GDM1 (cell line): ENCODE results near the gene THRB.

Source experiments
- DNase-seq: peaks from one replicate; lab custom pipeline; 2025; lab: John Stamatoyannopoulos, UW

The THRB gene

DNA sequence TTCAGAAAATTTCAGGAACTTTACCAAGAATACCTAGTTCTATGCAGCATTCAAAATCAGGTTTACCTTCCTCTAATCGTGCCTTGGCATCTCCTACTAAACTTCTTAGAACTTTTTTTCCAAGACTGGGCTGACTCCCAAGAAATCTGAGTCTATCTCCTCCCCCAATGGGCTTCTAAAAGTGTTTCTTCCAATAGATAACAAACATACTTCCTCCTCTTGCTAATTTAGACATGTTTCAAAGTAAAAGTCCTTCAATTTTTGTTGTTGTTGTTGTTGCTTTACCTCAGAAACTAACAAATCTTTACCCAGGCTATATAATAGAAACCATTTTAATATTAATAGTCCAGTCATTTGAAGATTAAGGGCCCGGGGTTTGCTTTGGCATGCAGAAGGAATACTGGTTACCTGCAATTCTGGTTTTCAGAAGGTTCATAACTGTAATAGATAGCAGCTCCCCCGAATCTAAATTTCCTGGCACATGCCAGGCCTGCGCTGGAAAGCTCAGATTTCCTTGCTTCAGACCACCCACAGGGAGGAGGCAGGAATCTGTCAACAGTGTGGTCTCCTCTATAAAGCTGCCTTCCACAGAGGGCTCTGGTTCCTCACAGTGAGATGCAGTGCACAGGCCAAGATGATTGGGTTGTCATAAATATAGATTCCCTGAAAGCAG is 188.7 kb downstream of the THRB start:
- DNase-seq: no peak

DNA sequence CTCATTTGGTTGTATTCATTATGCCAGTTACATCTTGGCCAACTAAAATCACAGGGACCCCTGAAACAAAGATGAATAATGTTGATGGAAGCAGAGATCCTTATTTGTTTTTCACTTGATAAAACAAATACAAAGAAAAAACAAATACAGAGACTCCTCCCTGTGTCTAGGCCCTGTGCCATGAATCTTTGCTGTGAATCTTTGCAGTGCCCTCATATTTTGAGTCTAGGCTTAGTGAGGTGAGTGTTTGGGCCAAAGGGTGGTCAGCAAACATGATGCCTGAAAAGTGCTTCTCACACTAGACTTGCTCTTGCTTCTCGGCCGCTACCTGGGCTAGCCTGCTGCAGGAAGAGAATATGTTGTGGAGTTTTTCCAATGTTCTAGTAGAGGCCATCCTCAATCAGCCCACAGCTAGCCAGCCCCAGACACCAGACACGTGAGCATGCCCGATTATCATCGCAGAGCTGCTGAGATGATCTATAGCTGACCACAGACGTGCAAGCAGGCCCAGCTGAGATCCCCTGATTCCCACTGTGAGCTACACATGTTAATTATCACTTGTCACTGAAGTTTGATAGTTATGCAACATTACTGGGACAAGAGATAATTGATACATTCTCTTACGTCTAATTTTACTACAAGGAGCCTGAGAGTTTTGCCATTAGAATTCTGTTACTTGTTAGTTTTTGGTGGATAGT is 191.4 kb downstream of the THRB start:
- DNase-seq: no peak

GRCh38 chr3:24302396-24302795 is 192.3 kb downstream of the THRB start:
- DNase-seq: no peak

- no peak for DNase-seq
Observed at GRCh38 chr3:24300949-24301348, 193.7 kb downstream of the THRB start.

DNA sequence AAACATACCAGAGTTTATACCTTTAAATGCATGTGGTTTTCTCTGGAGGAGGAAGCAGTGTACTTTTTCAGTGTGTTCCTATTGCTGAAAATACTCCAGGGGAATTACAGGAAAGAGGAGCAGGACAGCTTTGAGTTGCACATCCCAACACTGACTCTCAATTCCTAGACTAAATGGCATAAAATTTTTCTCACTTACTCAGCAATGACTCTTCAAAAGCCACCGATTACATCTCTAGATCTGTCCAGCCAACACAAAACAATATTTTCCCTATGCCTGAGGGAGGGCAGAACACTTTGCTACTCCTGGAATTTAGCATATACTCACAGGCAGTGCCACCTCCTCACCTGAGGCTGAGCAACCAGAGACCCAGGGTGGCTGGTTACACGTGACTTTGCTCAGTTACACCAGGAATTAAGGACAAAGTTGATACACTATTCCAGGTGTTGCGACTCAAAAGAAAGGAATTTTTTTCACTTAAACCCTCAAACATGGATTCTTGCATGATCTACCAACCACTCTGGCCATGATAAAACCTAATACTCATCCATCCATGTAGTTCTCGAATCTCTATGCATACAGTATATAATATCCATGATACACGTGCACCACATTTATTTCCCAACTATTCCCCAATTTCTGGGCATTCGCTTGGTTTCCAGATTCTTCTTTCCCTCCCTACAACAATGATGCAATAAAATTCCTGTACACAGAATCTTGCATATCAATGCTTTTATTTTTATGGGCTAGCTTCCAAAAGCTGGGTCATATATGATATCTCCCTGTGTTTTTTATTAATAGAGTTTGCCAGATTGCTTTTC is 194.6 kb downstream of the THRB start:
- DNase-seq: no peak

- no peak for DNase-seq
Observed at GRCh38 chr3:24299246-24299805, 195.3 kb downstream of the THRB start.

DNA sequence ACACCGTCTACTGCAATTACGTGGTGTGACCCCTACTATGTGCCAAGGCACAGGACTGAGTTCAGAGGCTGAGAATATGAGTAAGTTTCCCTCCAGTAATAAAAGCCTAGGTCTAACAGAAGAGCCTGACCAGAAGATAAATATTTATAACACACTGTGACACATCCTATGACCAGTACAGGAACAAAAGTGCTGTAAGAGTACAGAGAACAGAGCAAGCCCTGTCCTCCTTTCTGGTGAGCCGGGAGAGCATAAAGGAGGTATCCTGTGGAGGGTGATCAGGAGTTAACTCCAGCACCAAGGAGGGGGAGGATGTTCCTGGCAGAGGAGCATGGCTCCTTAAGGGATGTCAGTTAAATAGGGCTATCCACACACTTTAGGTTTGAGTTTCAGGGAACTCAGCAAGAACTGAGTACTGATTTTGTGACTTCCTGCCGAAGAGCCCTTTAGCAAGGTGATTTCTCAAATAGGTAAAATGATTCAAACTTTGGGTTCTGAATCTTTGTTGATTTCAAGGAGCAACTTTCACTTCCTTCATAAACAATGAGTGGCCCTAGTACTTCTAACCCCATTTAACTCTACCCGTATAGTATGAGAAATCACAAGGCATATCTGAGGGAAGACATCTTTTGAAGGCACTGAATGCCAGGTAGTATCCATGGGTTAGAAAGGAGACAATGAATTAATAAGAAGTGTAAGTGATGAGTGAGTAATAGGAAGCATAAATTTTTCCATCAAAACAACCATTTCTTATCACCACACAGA is 198.0 kb downstream of the THRB start:
- DNase-seq: no peak

GRCh38 chr3:24294150-24294549 is 200.5 kb downstream of the THRB start:
- no peak for DNase-seq

DNA sequence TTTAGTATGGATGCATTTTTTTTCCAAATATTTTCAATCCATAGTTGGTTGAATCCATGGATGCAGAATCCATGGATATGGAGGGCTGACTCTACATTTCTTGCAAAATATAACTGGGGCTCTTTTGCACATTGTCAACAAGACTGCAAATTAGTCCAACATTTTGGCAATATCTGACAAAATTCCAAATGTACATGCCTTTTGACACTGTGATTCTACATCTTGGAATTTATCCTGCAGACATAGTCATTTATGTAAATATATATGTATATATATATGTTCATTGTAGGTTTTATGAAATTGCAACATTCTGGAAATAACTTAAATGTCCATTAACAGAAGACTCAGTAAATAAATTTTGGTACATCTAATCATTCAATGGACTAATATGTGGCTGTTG is 203.0 kb downstream of the THRB start:
- no peak for DNase-seq

- no peak for DNase-seq
Observed at GRCh38 chr3:24290596-24290995, 204.1 kb downstream of the THRB start.

DNA sequence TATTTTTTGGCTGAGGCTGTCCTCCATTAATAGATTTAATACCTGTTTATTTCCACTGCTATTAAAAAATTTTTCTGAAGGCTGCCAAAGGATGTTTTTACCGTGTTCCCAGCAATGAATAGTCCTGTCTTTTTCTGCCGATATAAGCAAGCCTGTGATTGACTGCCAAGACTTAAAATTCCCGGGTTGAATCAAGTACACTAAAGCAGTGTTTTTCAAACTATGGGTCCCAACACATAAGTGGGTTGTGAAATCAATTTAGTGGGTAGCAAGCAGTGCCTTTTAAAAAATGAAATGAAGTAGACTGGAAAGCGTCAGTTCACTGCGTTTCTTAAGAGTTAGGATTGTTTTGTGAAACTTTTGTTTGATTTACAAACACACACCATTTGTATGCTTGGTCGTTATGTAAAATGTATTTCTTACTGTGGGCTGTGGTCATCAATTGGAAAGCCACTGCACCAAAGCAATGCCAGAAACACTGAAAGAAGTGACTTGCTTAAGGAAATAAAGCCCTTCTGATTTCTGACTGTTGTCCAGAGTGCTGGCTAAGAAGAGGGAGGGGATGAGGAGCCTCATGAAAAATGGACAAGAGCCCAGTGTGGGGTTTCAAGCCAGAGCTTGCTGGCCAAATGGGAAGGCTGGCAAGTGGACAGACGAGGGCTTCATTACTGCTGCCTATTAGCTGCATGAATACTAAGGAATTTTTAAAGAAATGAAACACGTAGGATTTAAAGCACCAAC is 206.0 kb downstream of the THRB start:
- no peak for DNase-seq

DNA sequence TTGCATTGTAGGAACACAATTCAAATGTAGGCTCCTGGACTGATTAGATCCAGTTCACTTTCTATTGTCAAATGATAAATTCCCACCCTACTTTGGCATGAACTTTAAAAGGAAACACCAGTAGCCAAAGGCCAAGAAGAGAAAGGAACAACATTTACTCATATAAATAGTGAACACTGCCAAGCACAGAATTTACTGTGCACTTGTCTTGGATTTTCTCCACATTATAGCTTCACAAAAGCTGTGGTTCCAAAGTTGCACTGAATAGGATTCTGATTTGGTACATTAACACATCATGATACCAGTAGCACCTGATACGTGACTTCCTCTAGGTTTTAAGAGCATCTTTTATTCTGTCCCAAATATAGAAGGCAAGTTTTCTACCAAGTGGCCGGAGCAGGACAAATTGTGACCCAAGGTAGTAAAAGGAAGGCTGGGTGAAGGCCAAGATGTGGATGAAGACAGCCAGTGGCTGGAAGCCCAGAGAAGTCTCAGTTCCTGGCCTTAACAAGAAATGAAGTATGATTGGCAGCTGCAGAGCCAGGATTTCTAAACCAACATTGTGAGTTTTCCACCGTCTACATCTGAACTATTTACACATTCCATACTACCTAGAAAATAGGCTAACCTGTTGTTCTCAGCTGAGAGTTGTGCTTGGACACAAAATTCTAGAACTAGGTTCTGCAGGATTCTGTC is 206.7 kb downstream of the THRB start:
- DNase-seq: no peak

DNA sequence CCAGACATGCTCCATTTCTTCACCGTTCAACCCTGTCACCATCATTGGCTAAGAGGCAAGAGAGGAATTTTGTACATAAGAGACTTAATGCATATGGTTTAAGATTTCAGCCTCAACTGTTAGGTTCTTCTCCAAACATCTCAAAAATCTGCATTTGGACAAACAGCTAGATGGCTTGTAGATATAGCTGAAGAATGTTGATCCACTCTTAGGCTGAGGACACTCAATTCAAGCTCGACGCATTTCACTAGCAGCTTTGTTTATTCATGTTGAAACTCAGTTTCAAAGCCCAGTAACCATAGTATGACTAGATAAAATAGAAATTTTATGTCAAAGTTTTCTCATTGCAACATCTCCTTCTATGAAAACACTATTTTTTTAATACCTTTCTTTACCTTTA is 208.2 kb downstream of the THRB start:
- DNase-seq: no peak

DNA sequence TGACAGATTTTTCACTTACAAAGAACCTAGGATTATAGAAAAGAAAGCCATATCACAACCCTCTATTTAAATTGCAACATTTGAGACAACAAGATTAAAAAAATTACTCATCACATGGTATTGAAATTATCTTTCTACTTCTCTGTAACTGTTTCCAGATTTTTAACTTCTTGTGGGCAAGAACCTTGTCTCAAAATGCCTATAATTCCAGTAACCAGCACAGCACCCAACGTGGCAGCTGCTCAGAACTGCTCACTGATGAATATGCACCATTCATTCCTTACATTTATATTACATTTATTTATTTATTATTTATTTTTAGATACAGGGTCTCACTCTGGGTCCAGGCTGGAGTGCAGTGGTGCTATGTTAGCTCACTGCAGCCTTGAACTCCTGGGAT is 216.1 kb downstream of the THRB start:
- DNase-seq: no peak

DNA sequence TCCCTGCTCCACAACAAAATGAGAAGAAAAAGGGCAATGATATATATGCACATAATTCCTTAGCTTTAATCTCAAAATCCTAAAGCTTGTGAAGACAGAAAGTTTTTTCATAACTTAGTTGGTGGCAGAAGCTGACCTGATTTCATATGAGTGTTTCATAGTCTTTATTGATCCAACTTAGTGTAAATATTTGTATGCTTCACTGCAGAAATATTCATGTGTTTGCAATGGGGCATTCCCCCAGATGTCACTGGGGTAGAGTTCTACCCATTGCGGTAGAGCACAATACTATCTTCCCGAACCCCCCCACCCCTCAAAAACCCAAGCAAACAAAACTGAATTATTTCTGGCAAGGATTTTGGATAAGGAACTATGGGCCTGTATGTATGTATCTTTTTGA is 221.2 kb downstream of the THRB start:
- DNase-seq: no peak

DNA sequence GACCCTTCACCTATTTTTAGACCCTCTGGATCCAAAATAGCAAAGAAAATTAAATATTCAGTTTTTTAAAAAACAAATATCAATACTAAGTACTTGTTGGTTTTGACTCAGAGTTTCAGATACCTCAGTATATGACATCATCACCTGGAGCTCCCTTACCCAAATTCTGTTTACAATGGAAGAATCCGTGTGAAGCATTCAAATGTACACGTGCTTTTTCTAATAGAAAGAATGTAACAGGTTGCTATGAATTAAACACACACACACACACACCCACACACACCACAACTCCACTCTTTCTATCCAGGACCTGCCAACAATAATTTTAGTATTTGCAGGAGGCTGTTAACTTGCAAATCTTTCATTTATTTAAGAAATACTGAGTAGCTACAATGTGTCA is 221.8 kb downstream of the THRB start:
- DNase-seq: no peak

DNA sequence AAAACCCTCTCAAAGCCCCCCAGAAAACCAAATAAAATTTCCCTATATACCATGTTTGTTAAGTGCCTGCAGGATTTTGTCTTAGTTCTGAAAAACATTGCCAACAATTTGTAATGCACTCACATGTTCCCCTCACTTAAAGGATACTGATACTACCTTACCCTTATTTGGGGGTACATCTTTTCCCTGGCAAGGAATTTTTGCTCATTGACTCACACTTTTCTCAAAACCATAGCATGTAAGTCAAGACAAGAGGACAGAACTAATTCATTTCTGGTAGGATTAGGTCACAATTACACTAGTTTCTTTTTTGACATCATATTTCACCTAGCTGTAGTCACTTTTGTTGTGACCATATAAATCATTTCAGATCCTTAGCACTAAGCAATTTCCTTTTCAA is 222.2 kb downstream of the THRB start:
- DNase-seq: no peak

- no peak for DNase-seq
Observed at GRCh38 chr3:24271228-24271627, 223.4 kb downstream of the THRB start.

GRCh38 chr3:24270744-24271143 is 223.9 kb downstream of the THRB start:
- DNase-seq: no peak

DNA sequence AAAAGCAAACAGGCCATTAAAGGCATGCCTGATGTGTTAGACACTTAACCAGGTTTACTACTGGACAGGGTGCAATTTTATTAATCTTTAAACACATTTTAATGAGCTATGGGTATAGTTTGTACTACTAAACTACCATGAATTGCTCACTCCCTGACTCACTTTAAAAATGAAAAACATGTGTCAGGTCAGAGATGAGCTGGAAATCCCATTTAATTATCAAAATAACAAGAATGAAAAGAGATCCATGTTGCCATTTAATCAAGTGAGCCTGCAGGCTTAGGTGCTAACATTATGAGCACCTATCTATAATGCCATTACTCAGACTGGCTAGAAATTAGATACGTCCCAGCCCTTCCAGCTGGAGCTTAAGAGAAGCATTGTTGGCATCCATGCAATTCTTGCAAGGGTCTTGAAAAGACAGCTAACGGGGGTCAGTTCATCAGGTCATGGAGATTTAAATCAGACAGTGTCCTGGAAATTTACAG is 224.4 kb downstream of the THRB start:
- DNase-seq: no peak

DNA sequence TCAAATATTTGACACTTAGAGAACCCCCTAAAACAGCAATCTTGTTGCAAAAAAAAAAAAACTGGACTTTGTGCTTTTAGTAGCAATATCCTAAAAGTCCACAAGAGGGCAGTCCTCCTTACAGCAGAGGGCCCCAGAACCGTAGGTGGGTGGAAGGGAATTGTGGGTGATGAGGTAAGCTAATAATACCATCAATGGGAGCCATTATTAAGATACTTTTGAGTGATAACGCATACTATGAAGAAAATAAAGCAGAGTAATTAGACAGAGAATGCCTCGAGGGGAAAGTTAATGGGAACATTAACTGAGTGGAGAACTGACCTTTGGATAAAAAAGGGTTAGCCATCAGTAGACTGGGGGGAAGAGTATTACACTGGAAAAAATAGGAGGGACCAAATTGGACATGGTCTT is 229.9 kb downstream of the THRB start:
- DNase-seq: no peak
